Measurements from ENCODE around the gene KIF5C.
A peak's percentile ranks its signal among the peaks of the same experiment; 100 is the strongest.

The KIF5C gene

GRCh38 chr2:149017116-149017985 is 142.3 kb downstream of the KIF5C start:
- no peaks in the 10 kb centered on the region for H3K36me3 ChIP-seq (ENCODE audit: insufficient read depth, low read length)
- H3K9ac ChIP-seq (ENCODE audit: insufficient read length): no peak overlapping the region
- TF ChIP-seq FOXP2 (optimal IDR thresholded peaks at IDR 0.05; ENCODE audit: control extremely low read depth, extremely low read length, insufficient read depth) (no peak), EZH2 (IDR thresholded peaks at IDR 0.05) (no peak)
- no peak overlapping the region for H3K27ac ChIP-seq
- no peak overlapping the region for H3K4me3 ChIP-seq
- peak; percentile 57 for DNase-seq (ENCODE audit: low read depth, low spot score)
- H3K9me3 ChIP-seq (ENCODE audit: low read depth, low read length): no peaks in the 10 kb centered on the region

DNA sequence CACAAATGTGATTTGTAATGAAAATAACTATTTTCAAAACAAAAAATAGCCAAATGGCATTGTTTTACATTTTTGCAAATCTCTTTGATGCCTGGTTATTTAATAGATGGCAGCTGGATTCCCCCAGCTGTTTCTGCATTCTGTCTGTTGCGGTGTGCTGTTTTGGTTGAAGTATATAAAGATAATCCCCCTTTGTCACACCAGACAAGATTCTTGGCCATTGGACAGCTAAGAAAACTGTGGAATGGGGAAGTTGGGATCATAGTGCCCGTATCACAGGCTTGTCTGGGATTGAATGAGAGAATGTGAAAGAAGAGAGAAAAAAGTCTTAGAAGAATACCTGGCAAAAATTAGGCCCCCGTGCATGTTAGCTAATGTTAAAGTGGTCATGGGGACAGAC is 144.0 kb downstream of the KIF5C start:
- H3K36me3 ChIP-seq (ENCODE audit: insufficient read depth, low read length): no peaks in the 10 kb centered on the region
- no peak overlapping the region for H3K4me3 ChIP-seq
- no peak overlapping the region for H3K9ac ChIP-seq (ENCODE audit: insufficient read length)
- no peak for DNase-seq (ENCODE audit: low read depth, low spot score)
- H3K9me3 ChIP-seq (ENCODE audit: low read depth, low read length): no peaks in the 10 kb centered on the region
- TF ChIP-seq FOXP2 (optimal IDR thresholded peaks at IDR 0.05; ENCODE audit: control extremely low read depth, extremely low read length, insufficient read depth): no peak
- no peak for TF ChIP-seq EZH2 (IDR thresholded peaks at IDR 0.05)
- TF ChIP-seq POLR2AphosphoS5 (IDR thresholded peaks at IDR 0.05; ENCODE audit: borderline replicate concordance, low read depth, low read length): no peak
- H3K27ac ChIP-seq: no peak overlapping the region

GRCh38 chr2:149019768-149020167 is 144.7 kb downstream of the KIF5C start:
- Histone ChIP-seq H3K9ac (ENCODE audit: insufficient read length) (no peak overlapping the region), H3K9me3 (ENCODE audit: low read depth, low read length) (no peaks in the 10 kb centered on the region), H3K4me3 (no peak overlapping the region), H3K27ac (no peak overlapping the region), H3K36me3 (ENCODE audit: insufficient read depth, low read length) (no peaks in the 10 kb centered on the region)
- TF ChIP-seq FOXP2 (optimal IDR thresholded peaks at IDR 0.05; ENCODE audit: control extremely low read depth, extremely low read length, insufficient read depth) (no peak), EZH2 (IDR thresholded peaks at IDR 0.05) (no peak), POLR2AphosphoS5 (IDR thresholded peaks at IDR 0.05; ENCODE audit: borderline replicate concordance, low read depth, low read length) (no peak)
- no peak for DNase-seq (ENCODE audit: low read depth, low spot score)

- Histone ChIP-seq H3K9me3 (ENCODE audit: low read depth, low read length) (no peaks in the 10 kb centered on the region), H3K36me3 (ENCODE audit: insufficient read depth, low read length) (no peaks in the 10 kb centered on the region), H3K4me3 (no peak overlapping the region), H3K9ac (ENCODE audit: insufficient read length) (no peak overlapping the region), H3K27ac (no peak overlapping the region)
- no peak for DNase-seq (ENCODE audit: low read depth, low spot score)
- TF ChIP-seq POLR2AphosphoS5 (IDR thresholded peaks at IDR 0.05; ENCODE audit: borderline replicate concordance, low read depth, low read length): no peak
- no peak for TF ChIP-seq EZH2 (IDR thresholded peaks at IDR 0.05)
- no peak for TF ChIP-seq FOXP2 (optimal IDR thresholded peaks at IDR 0.05; ENCODE audit: control extremely low read depth, extremely low read length, insufficient read depth)
These were observed 145.4 kb downstream of the KIF5C start for GRCh38 chr2:149020432-149020851.

DNA sequence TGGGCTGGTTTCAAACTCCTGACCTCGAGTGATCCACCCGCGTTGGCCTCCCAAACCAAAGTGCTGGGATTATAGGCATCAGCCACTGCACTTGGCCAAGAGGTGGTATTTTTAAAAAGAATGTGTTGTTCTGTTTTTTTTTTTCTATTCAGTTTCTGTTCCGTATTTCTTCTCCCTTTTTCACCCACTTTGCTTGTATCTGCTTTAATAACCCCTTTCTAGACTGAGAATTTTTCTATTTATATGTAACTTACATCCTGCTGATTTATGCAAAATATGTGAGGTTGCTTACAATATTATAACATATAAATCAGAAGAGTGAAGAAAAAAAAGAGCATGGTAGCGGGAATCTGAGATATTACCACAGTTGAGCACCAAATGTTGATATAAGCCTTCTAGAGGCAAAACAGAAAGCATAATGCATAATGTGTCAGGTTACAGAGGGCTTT is 146.3 kb downstream of the KIF5C start:
- H3K9ac ChIP-seq (ENCODE audit: insufficient read length): no peak overlapping the region
- TF ChIP-seq POLR2AphosphoS5 (IDR thresholded peaks at IDR 0.05; ENCODE audit: borderline replicate concordance, low read depth, low read length): no peak
- no peak for TF ChIP-seq FOXP2 (optimal IDR thresholded peaks at IDR 0.05; ENCODE audit: control extremely low read depth, extremely low read length, insufficient read depth)
- TF ChIP-seq EZH2 (IDR thresholded peaks at IDR 0.05): no peak
- DNase-seq (ENCODE audit: low read depth, low spot score): no peak
- no peaks in the 10 kb centered on the region for H3K9me3 ChIP-seq (ENCODE audit: low read depth, low read length)
- H3K27ac ChIP-seq: no peak overlapping the region
- H3K36me3 ChIP-seq (ENCODE audit: insufficient read depth, low read length): no peaks in the 10 kb centered on the region
- H3K4me3 ChIP-seq: no peak overlapping the region

DNA sequence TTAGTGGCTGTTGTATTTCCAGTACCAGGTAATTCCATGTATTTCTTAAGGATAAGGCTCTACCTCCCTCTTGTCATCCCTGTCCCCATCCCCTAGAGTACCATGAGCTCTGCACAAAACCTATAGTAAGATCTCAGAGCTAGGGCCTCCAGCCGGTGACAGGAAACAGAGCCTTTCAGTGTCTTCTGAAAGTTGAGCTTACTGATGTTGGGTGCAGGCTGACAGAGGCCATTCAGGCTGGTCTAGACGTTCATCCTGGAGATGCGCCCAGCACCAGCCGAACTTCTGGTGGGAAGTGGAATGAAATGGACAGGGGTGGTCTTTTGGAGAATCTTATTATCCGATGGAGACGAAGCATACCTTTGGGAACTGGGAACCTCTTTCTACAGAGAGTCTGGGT is 146.7 kb downstream of the KIF5C start:
- H3K9me3 ChIP-seq (ENCODE audit: low read depth, low read length): no peaks in the 10 kb centered on the region
- H3K36me3 ChIP-seq (ENCODE audit: insufficient read depth, low read length): no peaks in the 10 kb centered on the region
- no peak overlapping the region for H3K9ac ChIP-seq (ENCODE audit: insufficient read length)
- no peak for TF ChIP-seq POLR2AphosphoS5 (IDR thresholded peaks at IDR 0.05; ENCODE audit: borderline replicate concordance, low read depth, low read length)
- no peak for TF ChIP-seq EZH2 (IDR thresholded peaks at IDR 0.05)
- no peak for TF ChIP-seq FOXP2 (optimal IDR thresholded peaks at IDR 0.05; ENCODE audit: control extremely low read depth, extremely low read length, insufficient read depth)
- H3K4me3 ChIP-seq: no peak overlapping the region
- DNase-seq (ENCODE audit: low read depth, low spot score): no peak
- no peak overlapping the region for H3K27ac ChIP-seq

GRCh38 chr2:149023091-149023490 is 148.1 kb downstream of the KIF5C start:
- Histone ChIP-seq H3K4me3 (no peak overlapping the region), H3K36me3 (ENCODE audit: insufficient read depth, low read length) (no peaks in the 10 kb centered on the region), H3K27ac (no peak overlapping the region), H3K9me3 (ENCODE audit: low read depth, low read length) (no peaks in the 10 kb centered on the region), H3K9ac (ENCODE audit: insufficient read length) (no peak overlapping the region)
- TF ChIP-seq EZH2 (IDR thresholded peaks at IDR 0.05) (no peak), FOXP2 (optimal IDR thresholded peaks at IDR 0.05; ENCODE audit: control extremely low read depth, extremely low read length, insufficient read depth) (no peak), POLR2AphosphoS5 (IDR thresholded peaks at IDR 0.05; ENCODE audit: borderline replicate concordance, low read depth, low read length) (no peak)
- no peak for DNase-seq (ENCODE audit: low read depth, low spot score)

DNA sequence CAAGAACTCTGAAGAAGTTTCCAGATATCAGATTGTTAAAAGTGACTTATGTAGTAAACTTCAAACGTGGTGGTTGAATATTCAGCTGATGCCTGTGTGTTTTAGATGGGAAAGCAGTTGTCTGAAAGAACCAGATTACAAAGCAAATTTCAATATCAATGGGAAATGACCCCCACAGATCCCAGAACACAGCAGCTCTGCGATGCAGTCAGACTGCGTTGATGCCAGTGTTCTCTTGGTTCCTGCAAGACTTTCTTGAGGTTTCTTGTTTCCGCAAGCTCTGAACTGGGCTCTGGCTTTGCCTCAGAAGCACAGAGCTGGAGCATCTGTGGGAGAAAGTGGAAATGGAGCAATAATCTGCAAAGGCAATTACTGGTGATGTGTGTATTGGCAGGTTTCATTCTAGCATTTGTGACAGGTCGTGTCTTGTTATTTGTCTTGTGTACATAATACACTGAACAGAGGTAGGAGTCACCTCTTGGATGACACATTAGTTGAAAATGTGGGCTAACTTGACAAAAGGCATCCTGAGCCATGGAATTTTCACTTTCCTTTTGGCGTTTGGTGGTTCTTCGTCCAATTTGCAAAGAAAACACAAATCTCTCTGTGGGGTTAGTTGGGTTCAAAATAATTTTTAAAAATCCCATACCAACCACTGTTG is 152.7 kb downstream of the KIF5C start:
- H3K9ac ChIP-seq (ENCODE audit: insufficient read length): no peak overlapping the region
- H3K4me3 ChIP-seq: no peak overlapping the region
- DNase-seq (ENCODE audit: low read depth, low spot score): no peak
- no peaks in the 10 kb centered on the region for H3K9me3 ChIP-seq (ENCODE audit: low read depth, low read length)
- no peaks in the 10 kb centered on the region for H3K36me3 ChIP-seq (ENCODE audit: insufficient read depth, low read length)
- TF ChIP-seq POLR2AphosphoS5 (IDR thresholded peaks at IDR 0.05; ENCODE audit: borderline replicate concordance, low read depth, low read length) (no peak), EZH2 (IDR thresholded peaks at IDR 0.05) (no peak), FOXP2 (optimal IDR thresholded peaks at IDR 0.05; ENCODE audit: control extremely low read depth, extremely low read length, insufficient read depth) (no peak)
- no peak overlapping the region for H3K27ac ChIP-seq

All from SK-N-MC (cell line).